Measurements from ENCODE around the gene PFKFB3. TPM values are rescaled to one million over a fixed set of nuclear protein-coding genes. Genes with fewer than 3 reads are reported as not detected.

Gene PFKFB3
- total RNA-seq, 1 donor from 2014 or later, result 126 TPM

DNA sequence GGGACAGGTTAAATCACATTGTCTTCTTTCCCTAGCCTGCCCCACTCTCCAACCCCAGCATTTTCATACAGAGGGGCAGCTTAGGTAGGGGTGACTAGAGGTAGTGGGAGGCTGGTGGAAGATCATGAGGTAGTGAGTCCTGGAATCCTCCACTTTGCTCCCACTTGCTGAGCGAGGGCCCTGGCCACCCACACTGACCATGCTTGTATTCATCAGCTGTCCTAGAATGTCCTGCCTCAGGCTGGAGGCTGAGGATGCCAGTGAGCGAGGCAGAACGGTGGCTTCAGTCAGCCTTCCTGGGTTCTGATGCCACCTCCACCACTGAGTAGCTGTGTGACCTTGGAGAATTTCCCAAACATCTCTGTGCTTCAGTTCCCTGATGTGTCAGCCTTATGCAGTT lies 34.6 kb upstream of the PFKFB3 start:
- intact Hi-C loops (cut with micrococcal nuclease), result no loop called here
- H3K4me3 Mint-ChIP-seq (ENCODE audit: low read depth), result no peak overlapping the region
- H3K27ac Mint-ChIP-seq, result peak overlapping the region; percentile 4
- peaks cover 62% of the 10 kb centered on the region for H3K4me1 Mint-ChIP-seq (ENCODE audit: low read depth)
- H3K9me3 Mint-ChIP-seq, result no peaks in the 10 kb centered on the region
- H3K27me3 Mint-ChIP-seq (ENCODE audit: low read depth), result no peaks in the 10 kb centered on the region
- no peak for DNase-seq (ENCODE audit: low spot score)
- H3K36me3 Mint-ChIP-seq (ENCODE audit: low read depth), result peaks cover 56% of the 10 kb centered on the region

DNA sequence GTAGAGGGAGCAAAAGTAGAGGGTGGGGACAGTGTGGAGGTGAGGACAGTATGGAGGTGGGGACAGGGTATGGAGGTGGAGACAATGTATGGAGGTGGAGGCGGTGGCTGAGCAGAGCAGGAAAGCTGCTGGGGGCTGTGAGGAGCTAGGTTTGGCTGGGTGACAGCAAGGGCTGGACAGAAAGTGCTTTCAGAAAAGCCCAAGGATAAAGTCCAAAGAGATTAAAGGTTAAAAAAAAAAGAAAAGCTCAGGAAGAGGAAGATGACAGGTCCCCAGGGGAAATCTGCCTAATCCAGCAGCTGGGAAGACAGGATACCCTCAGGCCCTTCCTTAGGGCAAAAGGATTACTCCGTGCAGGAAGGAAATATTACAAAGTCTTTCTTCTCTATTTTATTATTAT lies 32.1 kb upstream of the PFKFB3 start:
- DNase-seq (ENCODE audit: low spot score), result no peak
- Mint-ChIP-seq H3K4me3 (ENCODE audit: low read depth) (no peak overlapping the region), H3K4me1 (ENCODE audit: low read depth) (peaks cover 63% of the 10 kb centered on the region), H3K9me3 (no peaks in the 10 kb centered on the region), H3K27me3 (ENCODE audit: low read depth) (no peaks in the 10 kb centered on the region), H3K27ac (peak overlapping the region; percentile 1), H3K36me3 (ENCODE audit: low read depth) (peaks cover 56% of the 10 kb centered on the region)
- intact Hi-C loops (cut with micrococcal nuclease), result no loop called here

DNA sequence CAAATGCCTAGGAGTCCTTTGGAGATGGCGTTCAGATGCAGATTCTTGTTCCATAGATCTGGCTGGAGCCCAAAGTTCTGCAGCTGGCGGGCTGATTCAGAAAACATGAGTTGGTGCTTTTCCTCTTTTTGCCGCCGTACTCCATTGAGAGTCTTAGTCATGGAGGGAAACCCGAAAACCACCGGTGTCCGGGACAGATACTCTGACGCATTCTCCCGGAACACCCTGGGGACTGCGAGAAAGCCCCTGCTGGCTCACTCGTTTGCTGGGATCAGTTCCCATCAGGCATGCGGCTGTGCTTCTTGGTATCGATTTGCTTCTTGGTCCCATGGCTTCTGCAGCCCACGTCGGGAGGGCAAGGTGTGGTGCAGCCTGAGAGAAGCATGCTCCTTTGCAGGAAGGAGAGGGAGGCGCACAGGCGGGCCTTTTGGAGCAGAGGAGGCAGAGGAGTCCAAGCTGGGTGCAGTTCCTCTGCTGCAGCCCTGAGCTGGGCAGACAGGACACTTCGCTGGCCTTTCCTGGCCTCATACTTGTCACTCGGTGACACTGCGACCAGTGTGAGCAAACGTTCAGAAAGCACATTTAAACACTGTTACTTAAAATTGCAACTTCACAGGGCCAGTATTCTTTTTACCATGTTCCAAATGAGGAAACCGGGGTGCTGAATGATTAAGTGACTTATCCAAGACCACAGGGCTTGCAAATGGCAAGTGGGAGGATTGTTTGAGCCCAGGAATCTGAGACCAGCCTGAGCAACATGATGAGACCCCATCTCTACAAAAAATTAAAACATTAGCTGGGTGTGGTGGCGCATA lies 30.6 kb upstream of the PFKFB3 start:
- intact Hi-C loops (cut with micrococcal nuclease), result loop anchor here (2.0 kb wide), 2 partner anchors 15 to 29 kb away; no protein-coding TSS in a partner anchor
- Mint-ChIP-seq H3K4me3 (ENCODE audit: low read depth) (peak overlapping the region; percentile 23), H3K9me3 (no peaks in the 10 kb centered on the region), H3K4me1 (ENCODE audit: low read depth) (peaks cover 61% of the 10 kb centered on the region), H3K36me3 (ENCODE audit: low read depth) (peaks cover 54% of the 10 kb centered on the region), H3K27ac (peak overlapping the region; percentile 55), H3K27me3 (ENCODE audit: low read depth) (no peaks in the 10 kb centered on the region)
- DNase-seq (ENCODE audit: low spot score), result no peak

DNA sequence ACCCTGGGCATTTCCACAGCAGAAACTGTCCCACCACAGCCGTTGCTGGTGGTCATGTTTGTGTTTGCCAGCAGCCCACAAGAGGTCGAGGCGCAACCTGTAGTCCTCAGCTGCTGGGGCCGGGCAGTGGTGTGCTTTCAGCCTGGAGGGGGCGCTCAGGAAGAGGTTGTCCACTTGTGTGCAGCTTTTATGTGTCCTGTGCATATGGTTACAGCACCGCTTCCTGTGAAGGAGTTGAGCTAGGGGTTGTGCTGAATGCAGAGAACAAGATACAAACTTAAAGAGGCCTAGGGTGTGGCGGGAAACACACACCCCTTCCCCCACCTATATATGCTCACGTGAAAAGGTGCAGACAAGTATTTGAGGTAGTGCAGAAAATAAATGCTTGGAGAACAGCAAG lies 29.5 kb upstream of the PFKFB3 start:
- H3K36me3 Mint-ChIP-seq (ENCODE audit: low read depth), result peaks cover 46% of the 10 kb centered on the region
- H3K4me3 Mint-ChIP-seq (ENCODE audit: low read depth), result peak overlapping the region; percentile 35
- intact Hi-C loops (cut with micrococcal nuclease), result loop anchor here (2.0 kb wide), 2 partner anchors 14 to 28 kb away; no protein-coding TSS in a partner anchor
- peak; percentile 60 for DNase-seq (ENCODE audit: low spot score)
- H3K27me3 Mint-ChIP-seq (ENCODE audit: low read depth), result no peaks in the 10 kb centered on the region
- no peaks in the 10 kb centered on the region for H3K9me3 Mint-ChIP-seq
- H3K27ac Mint-ChIP-seq, result peak overlapping the region; percentile 80
- peaks cover 54% of the 10 kb centered on the region for H3K4me1 Mint-ChIP-seq (ENCODE audit: low read depth)

DNA sequence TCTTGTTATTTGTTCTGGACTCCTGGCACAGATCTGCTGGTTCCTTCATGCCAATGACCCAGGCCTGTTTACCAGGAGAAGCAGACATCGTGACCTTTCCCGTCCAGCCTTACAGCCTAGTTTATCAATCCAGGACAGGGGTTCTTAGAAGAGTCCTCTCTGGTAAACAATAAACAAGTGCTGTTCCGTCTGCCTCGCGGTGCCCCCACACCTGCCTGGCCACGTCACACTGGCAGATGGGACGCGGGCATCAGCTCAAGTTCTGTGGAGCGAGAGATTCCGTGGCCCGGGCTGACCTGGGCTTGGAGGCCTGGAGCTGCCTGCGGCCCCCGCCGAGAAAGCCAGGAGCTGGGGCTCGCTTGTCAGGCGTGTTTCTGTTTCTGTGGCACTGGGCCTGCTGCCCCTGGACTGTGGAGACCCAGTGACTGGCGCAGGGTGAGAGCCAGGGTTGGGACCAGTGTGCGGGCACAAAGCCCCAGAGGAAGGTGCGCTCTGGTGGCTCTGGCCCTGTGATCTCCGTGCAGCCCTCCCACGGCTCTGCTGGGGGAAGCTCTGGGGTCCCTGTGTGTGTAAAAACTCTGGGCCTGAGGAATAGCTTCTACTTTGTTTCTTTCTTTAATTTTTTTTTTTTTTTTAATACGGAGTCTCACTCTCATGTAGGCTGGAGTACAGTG lies 28.4 kb upstream of the PFKFB3 start:
- peaks cover 38% of the 10 kb centered on the region for H3K36me3 Mint-ChIP-seq (ENCODE audit: low read depth)
- peaks cover 51% of the 10 kb centered on the region for H3K4me1 Mint-ChIP-seq (ENCODE audit: low read depth)
- H3K27ac Mint-ChIP-seq, result peak overlapping the region; percentile 80
- intact Hi-C loops (cut with micrococcal nuclease), result no loop called here
- H3K4me3 Mint-ChIP-seq (ENCODE audit: low read depth), result no peak overlapping the region
- no peaks in the 10 kb centered on the region for H3K27me3 Mint-ChIP-seq (ENCODE audit: low read depth)
- DNase-seq (ENCODE audit: low spot score), result no peak
- no peaks in the 10 kb centered on the region for H3K9me3 Mint-ChIP-seq

GRCh38 chr10:6175329-6176055 lies 27.2 kb upstream of the PFKFB3 start:
- no peak for DNase-seq (ENCODE audit: low spot score)
- Mint-ChIP-seq H3K27ac (peak overlapping the region; percentile 4), H3K27me3 (ENCODE audit: low read depth) (no peaks in the 10 kb centered on the region), H3K9me3 (no peaks in the 10 kb centered on the region), H3K36me3 (ENCODE audit: low read depth) (peaks cover 33% of the 10 kb centered on the region), H3K4me3 (ENCODE audit: low read depth) (no peak overlapping the region), H3K4me1 (ENCODE audit: low read depth) (peaks cover 41% of the 10 kb centered on the region)
- intact Hi-C loops (cut with micrococcal nuclease), result no loop called here

DNA sequence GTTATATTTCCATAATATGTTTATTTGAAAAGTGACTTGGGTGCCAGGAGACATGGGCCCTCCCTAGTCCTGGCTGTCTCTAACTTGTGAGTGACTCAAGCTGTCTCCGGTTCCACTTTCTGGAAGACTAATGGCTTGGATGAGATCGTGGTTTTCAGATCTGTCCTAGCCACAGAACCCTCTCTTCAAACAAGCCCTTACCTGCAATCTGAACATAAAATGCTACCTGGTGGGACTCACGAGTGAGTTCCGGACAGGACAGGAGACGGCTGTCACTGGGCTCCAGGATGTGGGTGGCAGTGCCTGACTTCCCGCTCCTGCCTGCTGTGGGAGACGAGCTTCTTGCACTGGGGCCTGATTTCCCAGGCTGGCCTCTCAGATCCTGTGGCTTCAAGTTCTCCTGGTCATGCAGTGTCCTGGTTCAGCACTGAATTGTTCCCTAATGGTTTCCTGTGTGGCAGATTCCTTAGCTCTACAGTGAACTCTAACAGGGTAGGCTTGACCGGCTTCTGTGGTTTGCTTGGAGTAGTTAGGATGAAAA lies 26.0 kb upstream of the PFKFB3 start:
- intact Hi-C loops (cut with micrococcal nuclease), result no loop called here
- Mint-ChIP-seq H3K27me3 (ENCODE audit: low read depth) (no peaks in the 10 kb centered on the region), H3K4me1 (ENCODE audit: low read depth) (peaks cover 34% of the 10 kb centered on the region), H3K27ac (no peak overlapping the region), H3K9me3 (no peaks in the 10 kb centered on the region), H3K36me3 (ENCODE audit: low read depth) (peaks cover 34% of the 10 kb centered on the region), H3K4me3 (ENCODE audit: low read depth) (no peak overlapping the region)
- DNase-seq (ENCODE audit: low spot score), result no peak

DNA sequence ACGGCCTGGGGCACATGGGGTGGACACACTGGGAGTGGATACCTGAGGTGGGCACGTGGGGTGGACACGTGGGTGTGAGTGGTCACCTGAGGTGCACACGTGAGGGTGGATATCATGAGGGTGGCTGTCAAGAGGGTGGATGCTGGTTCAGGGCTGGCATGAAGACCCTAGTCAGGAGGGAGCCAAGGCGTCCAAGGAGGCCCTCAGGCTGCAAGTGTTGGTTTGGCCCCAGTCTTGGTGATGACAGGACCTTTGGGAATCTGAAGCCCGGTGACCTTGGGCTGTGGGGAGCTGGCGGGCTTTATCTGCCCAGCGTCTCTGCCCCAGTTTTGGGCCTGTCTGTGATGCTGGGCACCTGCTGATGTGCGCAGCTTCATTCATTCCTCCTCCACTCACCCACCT lies 24.9 kb upstream of the PFKFB3 start:
- no peak for DNase-seq (ENCODE audit: low spot score)
- no peaks in the 10 kb centered on the region for H3K27me3 Mint-ChIP-seq (ENCODE audit: low read depth)
- H3K9me3 Mint-ChIP-seq, result no peaks in the 10 kb centered on the region
- H3K4me1 Mint-ChIP-seq (ENCODE audit: low read depth), result peaks cover 24% of the 10 kb centered on the region
- H3K4me3 Mint-ChIP-seq (ENCODE audit: low read depth), result no peak overlapping the region
- H3K36me3 Mint-ChIP-seq (ENCODE audit: low read depth), result peaks cover 28% of the 10 kb centered on the region
- intact Hi-C loops (cut with micrococcal nuclease), result no loop called here
- H3K27ac Mint-ChIP-seq, result no peak overlapping the region

- Mint-ChIP-seq H3K27ac (no peak overlapping the region), H3K4me3 (ENCODE audit: low read depth) (no peak overlapping the region)
- intact Hi-C loops (cut with micrococcal nuclease), result no loop called here
Observed at GRCh38 chr10:6178581-6178980, 24.2 kb upstream of the PFKFB3 start.

DNA sequence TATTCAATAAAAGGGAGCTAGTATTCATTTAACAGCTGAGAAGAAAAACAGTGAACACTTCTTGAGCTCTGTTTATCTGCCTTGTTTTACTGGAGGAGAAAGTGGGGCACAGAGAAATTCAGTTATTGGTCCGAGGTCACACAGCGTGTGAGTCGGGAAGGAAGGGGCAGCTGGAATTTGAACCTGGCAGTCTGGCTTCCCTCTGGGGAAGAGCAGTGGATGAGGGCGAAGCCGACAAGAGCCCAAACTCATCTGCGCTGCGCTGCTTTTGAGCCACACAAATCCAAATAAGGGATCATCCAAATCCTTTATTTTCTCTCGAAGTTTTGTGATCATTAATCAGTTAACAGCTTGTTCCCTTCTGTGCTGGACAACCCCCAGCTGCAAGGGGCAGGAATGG lies 23.7 kb upstream of the PFKFB3 start:
- intact Hi-C loops (cut with micrococcal nuclease), result no loop called here
- H3K9me3 Mint-ChIP-seq, result no peaks in the 10 kb centered on the region
- no peak overlapping the region for H3K4me3 Mint-ChIP-seq (ENCODE audit: low read depth)
- H3K27ac Mint-ChIP-seq, result no peak overlapping the region
- peaks cover 19% of the 10 kb centered on the region for H3K36me3 Mint-ChIP-seq (ENCODE audit: low read depth)
- DNase-seq (ENCODE audit: low spot score), result no peak
- H3K4me1 Mint-ChIP-seq (ENCODE audit: low read depth), result peaks cover 12% of the 10 kb centered on the region
- no peaks in the 10 kb centered on the region for H3K27me3 Mint-ChIP-seq (ENCODE audit: low read depth)

More at GRCh38 chr10:6178581-6178980, 24.2 kb upstream of the PFKFB3 start:
- H3K4me1 Mint-ChIP-seq (ENCODE audit: low read depth), result peaks cover 17% of the 10 kb centered on the region
- H3K9me3 Mint-ChIP-seq, result no peaks in the 10 kb centered on the region
- DNase-seq (ENCODE audit: low spot score), result no peak
- H3K27me3 Mint-ChIP-seq (ENCODE audit: low read depth), result no peaks in the 10 kb centered on the region
- H3K36me3 Mint-ChIP-seq (ENCODE audit: low read depth), result peaks cover 21% of the 10 kb centered on the region

- peaks cover 12% of the 10 kb centered on the region for H3K4me1 Mint-ChIP-seq (ENCODE audit: low read depth)
- intact Hi-C loops (cut with micrococcal nuclease), result no loop called here
- no peak overlapping the region for H3K27ac Mint-ChIP-seq
- H3K4me3 Mint-ChIP-seq (ENCODE audit: low read depth), result no peak overlapping the region
- peaks cover 12% of the 10 kb centered on the region for H3K36me3 Mint-ChIP-seq (ENCODE audit: low read depth)
- no peaks in the 10 kb centered on the region for H3K9me3 Mint-ChIP-seq
- no peak for DNase-seq (ENCODE audit: low spot score)
- H3K27me3 Mint-ChIP-seq (ENCODE audit: low read depth), result no peaks in the 10 kb centered on the region
Observed at GRCh38 chr10:6180480-6181110, 22.1 kb upstream of the PFKFB3 start.

DNA sequence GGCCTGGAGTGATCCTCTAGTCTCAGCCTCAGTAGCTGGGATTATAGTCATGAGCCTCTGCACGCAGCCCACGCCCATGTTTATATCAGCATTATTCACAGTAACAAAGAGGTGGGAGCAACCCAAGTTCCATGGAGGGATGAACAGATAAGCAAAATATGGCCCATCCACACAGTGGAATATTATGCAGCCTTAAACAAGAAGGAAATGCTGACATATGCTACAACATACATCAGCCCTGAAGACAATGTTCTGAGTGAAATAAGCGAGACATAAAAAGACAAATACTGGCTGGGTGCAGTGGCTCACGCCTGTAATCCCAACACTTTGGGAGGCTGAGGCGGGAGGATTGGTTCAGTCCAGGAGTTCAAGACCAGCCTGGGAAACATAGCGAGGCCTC lies 21.5 kb upstream of the PFKFB3 start:
- Mint-ChIP-seq H3K27ac (no peak overlapping the region), H3K27me3 (ENCODE audit: low read depth) (no peaks in the 10 kb centered on the region), H3K4me1 (ENCODE audit: low read depth) (peaks cover 12% of the 10 kb centered on the region), H3K4me3 (ENCODE audit: low read depth) (no peak overlapping the region), H3K36me3 (ENCODE audit: low read depth) (peaks cover 9% of the 10 kb centered on the region), H3K9me3 (no peaks in the 10 kb centered on the region)
- DNase-seq (ENCODE audit: low spot score), result no peak
- intact Hi-C loops (cut with micrococcal nuclease), result no loop called here
